NCI-H2171 (cell line): ENCODE data around the gene SLAMF6.
"Not testable (repeated sequence)": the region's sequence is repeated elsewhere in the genome, so short reads cannot be mapped to it uniquely, and the experiment has no call there.

Experiments used
- DNase-seq: peaks from one replicate; lab custom pipeline; 2025; lab: John Stamatoyannopoulos, UW

Gene SLAMF6

GRCh38 chr1:160542303-160542945 is 19.4 kb upstream of the SLAMF6 start:
- DNase-seq: no peak

GRCh38 chr1:160541622-160542302 is 18.7 kb upstream of the SLAMF6 start:
- no peak for DNase-seq

DNA sequence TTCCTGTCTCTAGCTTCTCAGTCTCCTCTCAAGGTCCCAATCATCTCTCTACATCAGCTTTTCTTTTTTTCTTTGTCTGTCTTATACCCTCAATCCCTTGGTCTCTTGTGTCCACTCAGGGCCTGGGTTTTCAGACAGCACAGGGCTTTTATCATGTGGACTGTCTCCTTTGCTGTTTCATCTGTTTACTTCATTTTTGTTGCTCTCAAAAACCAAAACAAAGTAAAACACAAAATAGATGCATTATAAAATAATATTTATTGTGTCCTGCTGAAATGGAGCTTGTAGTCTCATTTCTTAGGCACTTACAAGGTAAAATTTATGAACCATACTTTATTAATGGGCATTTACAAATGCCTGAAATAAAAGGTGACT is 17.8 kb upstream of the SLAMF6 start:
- DNase-seq: no peak

DNA sequence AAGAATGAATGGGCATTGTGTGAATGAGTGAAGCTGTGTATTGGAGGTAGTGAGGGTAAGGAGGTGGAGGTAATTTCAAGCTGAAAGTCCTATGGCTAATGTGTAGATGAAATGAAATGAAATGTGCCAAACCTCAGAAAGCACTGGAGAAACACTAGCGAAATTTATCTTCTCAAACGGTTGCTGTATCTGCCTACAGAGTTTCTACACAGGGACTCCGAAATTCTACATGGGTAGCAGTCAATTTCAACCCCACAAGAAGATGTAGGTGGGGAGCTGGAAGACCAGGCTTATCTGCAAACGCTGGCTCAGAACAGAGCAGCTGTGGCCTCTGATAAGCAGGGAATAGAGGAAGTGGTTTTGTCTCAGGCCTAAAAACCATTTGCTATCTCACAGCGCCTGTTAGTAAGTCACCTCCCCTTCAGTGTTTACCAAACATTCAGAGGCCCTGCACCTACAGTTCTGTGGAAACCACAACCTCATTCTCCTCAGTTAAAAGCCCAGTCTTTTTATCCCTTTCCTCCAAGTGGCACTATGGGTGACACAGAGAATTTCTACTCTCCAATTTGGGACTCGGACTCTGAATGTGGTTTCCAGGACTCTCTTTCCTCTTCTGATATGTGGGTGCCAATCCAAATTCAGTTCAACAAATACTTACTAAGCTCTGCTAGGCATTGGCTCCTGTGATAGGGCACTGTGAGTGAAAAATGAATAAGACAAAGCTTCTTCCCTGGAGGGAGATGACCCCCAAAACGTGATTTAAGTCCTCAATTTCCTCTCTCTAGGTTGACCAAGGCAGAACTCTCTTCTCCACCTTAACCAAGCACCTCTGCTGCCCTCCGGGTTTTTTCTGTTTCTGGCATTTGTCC is 17.2 kb upstream of the SLAMF6 start:
- DNase-seq: no peak

DNA sequence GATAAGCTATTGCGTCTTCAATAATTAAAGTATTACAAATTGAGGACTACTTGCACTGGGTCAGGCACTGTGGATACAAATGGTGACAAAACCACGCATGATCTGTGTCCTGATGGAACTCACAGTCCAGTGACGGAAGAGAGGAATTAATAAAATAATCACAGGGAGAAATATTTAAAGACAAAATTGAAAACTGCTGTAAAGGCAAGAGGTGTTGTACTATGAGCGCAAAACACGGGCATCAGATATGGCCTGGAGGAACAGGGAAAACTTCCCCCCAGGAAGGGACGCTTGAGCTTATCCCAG is 16.6 kb upstream of the SLAMF6 start:
- DNase-seq: no peak

DNA sequence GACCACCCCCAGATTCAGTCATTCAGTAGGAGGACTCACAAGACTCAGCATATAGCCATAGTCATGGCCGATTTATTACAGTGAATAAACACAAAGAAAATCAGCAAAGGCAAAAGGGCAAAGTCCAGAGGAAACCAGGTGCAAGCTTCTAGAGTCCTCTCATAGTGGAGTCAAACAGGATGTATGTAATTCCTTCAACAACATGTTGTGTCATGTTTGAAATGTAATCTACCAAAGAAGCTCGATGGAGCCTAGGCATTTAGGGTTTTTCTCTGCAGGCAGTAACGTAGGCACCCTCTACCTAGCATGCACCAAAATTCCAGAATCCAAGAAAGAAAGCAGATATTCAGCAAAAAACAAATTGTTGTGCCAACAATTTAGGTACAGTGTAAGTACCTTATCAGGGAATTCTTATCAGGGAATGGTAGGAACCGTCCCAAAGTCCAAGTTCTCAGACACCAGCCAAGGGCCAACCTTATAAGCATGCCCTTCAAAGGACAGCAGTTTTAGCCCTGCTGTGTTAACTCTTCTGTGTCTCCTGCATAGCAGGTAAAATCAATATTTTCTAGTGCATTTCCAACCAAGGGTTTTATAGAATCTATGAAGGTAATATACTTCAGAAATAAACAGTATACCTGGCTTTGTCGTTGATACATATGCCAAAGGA is 16.1 kb upstream of the SLAMF6 start:
- DNase-seq: no peak

- DNase-seq: no peak
These were observed 14.9 kb upstream of the SLAMF6 start for GRCh38 chr1:160537714-160538665.

- DNase-seq: no peak
These were observed 12.0 kb upstream of the SLAMF6 start for GRCh38 chr1:160534823-160535605.

DNA sequence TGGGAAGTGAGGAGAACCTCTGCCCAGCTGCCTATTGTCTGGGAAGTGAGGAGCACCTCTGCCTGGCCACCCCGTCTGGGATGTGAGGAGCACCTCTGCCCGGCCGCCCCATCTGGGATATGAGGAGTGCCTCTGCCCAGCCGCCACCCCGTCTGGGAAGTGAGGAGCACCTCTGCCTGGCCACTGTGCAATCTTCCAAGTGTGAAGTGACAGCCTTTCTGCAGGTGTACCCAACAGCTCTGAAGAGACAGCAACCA is 9.4 kb upstream of the SLAMF6 start:
- not testable (repeated sequence) for DNase-seq

DNA sequence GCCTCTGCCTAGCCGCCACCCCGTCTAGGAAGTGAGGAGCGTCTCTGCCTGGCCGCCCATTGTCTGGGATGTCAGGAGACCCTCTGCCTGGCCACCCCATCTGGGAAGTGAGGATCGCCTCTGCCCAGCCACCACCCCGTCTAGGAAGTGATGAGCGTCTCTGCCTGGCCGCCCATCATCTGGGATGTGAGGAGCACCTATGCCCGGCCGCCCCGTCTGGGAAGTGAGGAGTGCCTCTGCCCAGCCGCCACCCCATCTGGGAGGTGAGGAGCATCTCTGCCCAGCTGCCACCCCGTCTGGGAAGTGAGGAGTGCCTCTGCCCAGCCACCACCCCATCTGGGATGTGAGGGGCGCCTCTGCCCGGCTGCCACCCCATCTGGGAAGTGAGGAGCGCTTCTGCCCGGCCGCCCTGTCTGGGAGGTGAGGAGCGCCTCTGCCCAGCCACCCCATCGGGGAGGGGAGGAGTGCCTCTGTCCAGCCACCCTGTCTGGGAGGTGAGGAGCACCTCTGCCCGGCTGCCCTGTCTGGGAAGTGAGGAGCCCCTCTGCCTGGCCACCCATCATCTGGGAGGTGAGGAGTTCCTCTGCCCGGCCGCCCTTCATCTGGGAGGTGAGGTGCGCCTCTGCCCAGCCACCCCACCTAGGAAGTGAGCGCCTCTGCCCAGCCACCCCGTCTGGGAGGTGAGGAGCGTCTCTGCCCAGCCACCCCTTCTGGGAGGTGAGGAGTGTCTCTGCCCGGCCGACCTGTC is 8.9 kb upstream of the SLAMF6 start:
- DNase-seq: not testable (repeated sequence)

GRCh38 chr1:160529401-160529952 is 6.4 kb upstream of the SLAMF6 start:
- DNase-seq: not testable (repeated sequence)

DNA sequence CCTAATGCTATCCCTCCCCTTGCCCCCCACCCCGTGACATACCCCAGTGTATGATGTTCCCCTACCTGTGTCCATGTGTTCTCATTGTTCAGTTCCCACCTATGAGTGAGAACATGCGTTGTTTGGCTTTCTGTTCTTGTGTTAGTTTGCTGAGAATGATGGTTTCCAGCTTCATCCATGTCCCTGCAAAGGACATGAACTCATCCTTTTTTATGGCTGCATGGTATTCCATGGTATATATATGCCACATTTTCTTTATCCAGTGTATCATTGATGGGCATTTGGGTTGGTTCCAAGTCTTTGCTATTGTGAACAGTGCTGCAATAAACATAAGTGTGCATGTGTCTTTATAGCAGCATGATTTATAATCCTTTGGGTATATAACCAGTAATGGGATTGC is 734 bp upstream of the SLAMF6 start:
- DNase-seq: not testable (repeated sequence)

DNA sequence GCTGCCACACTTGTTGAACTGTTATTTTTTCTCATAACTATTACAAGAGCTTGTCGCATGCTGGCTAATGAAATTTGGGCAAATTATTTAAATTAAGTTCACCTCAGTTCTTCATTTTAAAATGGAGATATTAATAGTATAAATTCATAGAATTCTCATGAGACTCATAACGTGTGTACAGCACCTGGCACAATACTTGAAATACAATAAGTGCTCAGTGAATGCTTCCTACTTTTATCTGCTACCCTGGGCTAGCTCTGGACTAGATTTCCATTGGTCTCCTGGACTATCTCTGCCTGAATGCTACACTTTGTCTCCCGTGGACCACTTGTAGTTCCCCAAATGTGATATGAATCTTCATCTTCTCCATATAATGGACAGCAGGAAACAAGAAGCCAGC is 919 bp downstream of the SLAMF6 start:
- no peak for DNase-seq

DNA sequence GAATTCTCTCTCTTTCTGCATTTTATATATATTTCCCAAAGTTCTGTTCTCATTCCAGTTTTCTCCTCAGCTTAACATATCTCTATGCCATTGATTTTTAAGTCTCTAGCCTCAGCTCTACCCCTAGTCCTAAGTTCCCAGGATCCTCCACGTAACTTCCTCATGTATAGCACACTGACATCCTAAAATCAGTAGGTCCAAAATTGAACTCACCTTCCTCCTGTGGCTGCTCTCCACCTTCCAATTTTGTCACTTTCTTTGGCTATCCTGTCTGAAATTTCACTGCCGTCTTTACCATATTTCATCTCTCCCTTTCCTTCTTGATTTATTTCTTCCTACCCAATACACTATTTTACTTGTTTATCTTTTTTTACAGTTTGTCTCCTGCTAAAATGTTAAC is 1.5 kb downstream of the SLAMF6 start:
- no peak for DNase-seq

DNA sequence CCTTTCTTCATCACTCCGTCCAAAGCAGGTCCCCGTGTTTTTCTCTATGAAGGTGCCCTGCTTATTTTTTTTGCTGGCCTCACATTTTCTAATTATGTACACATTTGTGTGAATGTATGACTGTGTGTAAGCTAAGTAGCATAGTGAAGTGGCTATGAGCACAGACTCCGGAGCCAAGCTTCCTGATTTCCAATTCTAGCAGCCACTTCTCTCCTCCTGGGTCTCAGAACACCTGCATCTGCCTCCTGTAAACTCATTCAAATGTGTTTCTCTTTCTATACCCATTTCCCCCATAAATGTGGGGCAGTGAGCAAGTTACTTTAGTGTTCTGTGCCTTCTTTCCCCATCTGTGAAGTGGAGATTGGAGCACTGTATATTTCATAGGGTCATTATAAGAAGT is 2.1 kb downstream of the SLAMF6 start:
- no peak for DNase-seq

DNA sequence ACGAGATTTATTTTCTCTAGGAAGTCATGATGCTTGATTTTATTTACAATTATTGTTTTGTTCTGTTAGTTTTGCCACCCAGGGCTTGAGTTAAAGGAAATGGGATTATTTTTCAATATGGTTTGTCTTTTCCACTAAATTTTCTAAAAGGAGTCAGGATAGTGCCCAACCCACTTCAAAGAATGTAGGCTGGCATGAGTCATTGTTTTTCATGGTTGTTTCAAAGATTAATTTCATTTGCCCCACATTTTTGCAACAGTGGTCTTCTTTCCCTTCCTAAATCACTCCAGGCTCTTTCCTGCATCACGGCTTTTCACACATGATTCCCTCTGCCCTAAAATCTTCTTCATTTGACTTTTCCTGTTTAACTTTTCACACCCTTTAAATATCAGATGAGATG is 2.5 kb downstream of the SLAMF6 start:
- DNase-seq: no peak

- DNase-seq: no peak
These were observed 3.2 kb downstream of the SLAMF6 start for GRCh38 chr1:160519642-160520435.

DNA sequence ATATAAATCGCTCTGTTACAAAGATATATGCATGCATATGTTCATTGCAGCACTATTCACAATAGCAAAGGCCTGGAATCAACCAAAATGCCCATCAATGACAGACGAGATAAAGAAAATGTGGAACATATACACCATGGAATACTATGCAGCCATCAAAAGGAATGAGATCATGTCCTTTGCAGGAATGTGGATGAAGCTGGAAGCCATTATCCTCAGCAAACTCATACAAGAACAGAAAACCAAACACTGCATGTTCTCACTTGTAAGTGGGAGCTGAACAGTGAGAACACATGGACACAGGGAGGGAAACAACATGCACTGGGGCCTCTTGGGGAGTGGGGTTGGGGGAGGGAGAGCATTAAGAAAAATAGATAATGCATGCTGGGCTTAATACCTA is 5.5 kb downstream of the SLAMF6 start:
- not testable (repeated sequence) for DNase-seq

- not testable (repeated sequence) for DNase-seq
These were observed 7.1 kb downstream of the SLAMF6 start for GRCh38 chr1:160515908-160516307.
